Neural crest cell (in vitro differentiated cells): ENCODE data around the gene CHRNA1. TPM values are rescaled to one million over a fixed set of nuclear protein-coding genes. Genes with fewer than 3 reads are reported as not detected.

Experiments
- DNase-seq: peaks from one replicate; pipeline ENCODE4 v3.0.0; 2021; ENCODE audit warnings: low read depth, mixed read lengths, low spot score
- H3K27ac Mint-ChIP-seq: one replicate; pipeline ENCODE4 v1.8.0; 2021; ENCODE audit warnings: mild to moderate bottlenecking, mixed read lengths; ENCODE audit not compliant: unreplicated experiment
- H3K27me3 Mint-ChIP-seq: 2 replicates; pipeline ENCODE4 v1.8.0; 2021; ENCODE audit warnings: low read depth, mild to moderate bottlenecking, mixed read lengths
- H3K36me3 Mint-ChIP-seq: 2 replicates; pipeline ENCODE4 v1.8.0; 2021; ENCODE audit warnings: low read depth, mild to moderate bottlenecking, mixed read lengths
- H3K4me1 Mint-ChIP-seq: 2 replicates; pipeline ENCODE4 v1.8.0; 2021; ENCODE audit warnings: mixed read lengths
- H3K4me3 Mint-ChIP-seq: one replicate; pipeline ENCODE4 v1.8.0; 2021; ENCODE audit warnings: mild to moderate bottlenecking, mixed read lengths
- H3K9me3 Mint-ChIP-seq: 2 replicates; pipeline ENCODE4 v1.8.0; 2021; ENCODE audit warnings: mixed read lengths
- total RNA-seq: library from RNA; stranded (reverse); gene quantifications from 2 replicates; pipeline ENCODE4 v1.2.1, GENCODE V29; 2021
- TF ChIP-seq, protein P1 (sequence below): fragments of 200-600 bp; sonication (generic); conservative IDR thresholded peaks from 2 replicates; pipeline ENCODE4 v1.5.0; 2021; ENCODE audit warnings: antibody characterized with exemption, mild to moderate bottlenecking

Gene CHRNA1
- total RNA-seq, 1 donor from 2014 or later = not detected

DNA sequence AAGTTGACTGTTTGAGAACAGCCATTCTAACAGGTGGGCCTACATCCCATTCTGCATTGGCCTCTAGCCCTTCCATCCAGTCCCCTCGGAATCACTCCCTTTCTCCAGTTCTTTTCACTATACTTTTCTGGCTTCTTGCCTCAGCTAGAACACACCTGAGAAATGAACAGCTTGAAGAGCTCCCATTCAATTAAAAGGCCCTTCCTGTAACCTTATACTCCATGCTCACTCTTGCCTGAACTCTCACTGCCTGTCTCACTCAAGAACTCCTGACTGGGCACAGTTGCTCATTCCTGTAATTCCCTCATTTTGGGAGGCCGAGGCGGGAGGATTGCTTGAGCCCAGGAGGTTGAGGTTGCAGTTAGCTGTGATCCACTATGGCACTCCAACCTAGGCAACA lies 23.6 kb downstream of the CHRNA1 start:
- Mint-ChIP-seq H3K27me3 (no peaks in the 10 kb centered on the region), H3K9me3 (no peaks in the 10 kb centered on the region), H3K4me3 (no peak overlapping the region), H3K27ac (no peak overlapping the region), H3K4me1 (no peaks in the 10 kb centered on the region), H3K36me3 (no peaks in the 10 kb centered on the region)
- no peak for DNase-seq
- TF ChIP-seq, protein P1, sequence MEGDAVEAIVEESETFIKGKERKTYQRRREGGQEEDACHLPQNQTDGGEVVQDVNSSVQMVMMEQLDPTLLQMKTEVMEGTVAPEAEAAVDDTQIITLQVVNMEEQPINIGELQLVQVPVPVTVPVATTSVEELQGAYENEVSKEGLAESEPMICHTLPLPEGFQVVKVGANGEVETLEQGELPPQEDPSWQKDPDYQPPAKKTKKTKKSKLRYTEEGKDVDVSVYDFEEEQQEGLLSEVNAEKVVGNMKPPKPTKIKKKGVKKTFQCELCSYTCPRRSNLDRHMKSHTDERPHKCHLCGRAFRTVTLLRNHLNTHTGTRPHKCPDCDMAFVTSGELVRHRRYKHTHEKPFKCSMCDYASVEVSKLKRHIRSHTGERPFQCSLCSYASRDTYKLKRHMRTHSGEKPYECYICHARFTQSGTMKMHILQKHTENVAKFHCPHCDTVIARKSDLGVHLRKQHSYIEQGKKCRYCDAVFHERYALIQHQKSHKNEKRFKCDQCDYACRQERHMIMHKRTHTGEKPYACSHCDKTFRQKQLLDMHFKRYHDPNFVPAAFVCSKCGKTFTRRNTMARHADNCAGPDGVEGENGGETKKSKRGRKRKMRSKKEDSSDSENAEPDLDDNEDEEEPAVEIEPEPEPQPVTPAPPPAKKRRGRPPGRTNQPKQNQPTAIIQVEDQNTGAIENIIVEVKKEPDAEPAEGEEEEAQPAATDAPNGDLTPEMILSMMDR = no peak

DNA sequence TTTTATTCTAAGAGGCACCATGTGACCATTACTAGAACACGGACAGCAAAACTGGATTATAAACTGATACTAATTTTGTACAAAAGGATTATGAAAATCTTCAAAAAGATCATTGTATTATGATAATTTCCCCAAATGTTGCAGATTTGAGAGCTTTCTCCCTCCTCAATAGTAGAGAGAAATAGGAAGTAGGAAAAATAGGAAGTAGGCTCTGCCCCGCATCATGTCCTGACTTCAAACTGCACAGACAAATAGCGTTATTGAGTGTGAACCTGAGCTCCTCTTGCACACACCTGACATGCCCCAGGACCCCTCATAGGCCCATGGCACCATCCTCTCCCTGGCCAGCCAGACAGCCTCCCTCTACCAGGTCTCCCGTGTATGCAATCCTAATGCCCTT lies 25.4 kb downstream of the CHRNA1 start:
- no peak for DNase-seq
- no peaks in the 10 kb centered on the region for H3K9me3 Mint-ChIP-seq
- H3K36me3 Mint-ChIP-seq = no peaks in the 10 kb centered on the region
- no peak overlapping the region for H3K4me3 Mint-ChIP-seq
- H3K27ac Mint-ChIP-seq = no peak overlapping the region
- H3K27me3 Mint-ChIP-seq = peaks cover 2% of the 10 kb centered on the region
- no peaks in the 10 kb centered on the region for H3K4me1 Mint-ChIP-seq
- TF ChIP-seq, protein P1 = no peak

DNA sequence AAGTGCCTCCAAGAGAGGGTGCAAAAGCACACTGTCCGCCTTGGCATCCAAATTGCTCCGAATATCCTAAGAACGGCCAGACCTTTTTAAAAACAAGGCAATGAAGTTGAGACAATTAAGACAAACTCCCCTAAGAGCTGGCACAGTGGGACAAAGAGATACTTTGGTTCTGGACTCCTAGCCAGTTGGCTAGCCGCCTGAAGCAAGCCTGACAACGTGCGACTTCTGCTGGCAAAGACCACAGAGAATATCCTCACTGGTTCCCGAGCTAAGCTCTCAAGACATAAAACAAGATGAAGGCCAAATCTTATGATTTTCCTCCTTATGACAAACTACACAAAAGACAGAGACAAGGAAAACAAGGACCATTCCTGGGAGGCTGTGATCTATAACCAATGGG lies 32.7 kb downstream of the CHRNA1 start:
- H3K27ac Mint-ChIP-seq = no peak overlapping the region
- no peaks in the 10 kb centered on the region for H3K9me3 Mint-ChIP-seq
- TF ChIP-seq, protein P1 = no peak
- no peak overlapping the region for H3K4me3 Mint-ChIP-seq
- DNase-seq = no peak
- H3K27me3 Mint-ChIP-seq = peaks cover 3% of the 10 kb centered on the region
- H3K36me3 Mint-ChIP-seq = no peaks in the 10 kb centered on the region
- no peaks in the 10 kb centered on the region for H3K4me1 Mint-ChIP-seq

DNA sequence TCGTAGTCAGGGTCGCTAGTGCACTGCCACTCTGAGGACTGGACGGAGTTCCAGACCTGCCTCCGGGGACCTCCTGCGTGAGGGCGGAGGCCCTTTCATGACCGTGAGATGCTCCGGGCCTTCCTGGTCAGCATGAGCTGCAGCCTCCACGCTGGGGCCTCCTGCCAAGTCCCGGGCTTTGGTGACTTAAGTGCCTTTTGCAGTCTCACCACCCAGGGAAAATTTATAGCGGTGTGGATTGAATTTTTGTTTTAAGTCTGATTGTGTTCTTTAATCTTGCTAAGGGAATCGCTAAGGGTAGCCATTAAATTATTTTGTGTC lies 33.6 kb downstream of the CHRNA1 start:
- TF ChIP-seq, protein P1 = no peak
- H3K9me3 Mint-ChIP-seq = no peaks in the 10 kb centered on the region
- H3K4me3 Mint-ChIP-seq = no peak overlapping the region
- H3K27ac Mint-ChIP-seq = no peak overlapping the region
- no peak for DNase-seq
- no peaks in the 10 kb centered on the region for H3K4me1 Mint-ChIP-seq
- peaks cover 3% of the 10 kb centered on the region for H3K27me3 Mint-ChIP-seq
- H3K36me3 Mint-ChIP-seq = no peaks in the 10 kb centered on the region

DNA sequence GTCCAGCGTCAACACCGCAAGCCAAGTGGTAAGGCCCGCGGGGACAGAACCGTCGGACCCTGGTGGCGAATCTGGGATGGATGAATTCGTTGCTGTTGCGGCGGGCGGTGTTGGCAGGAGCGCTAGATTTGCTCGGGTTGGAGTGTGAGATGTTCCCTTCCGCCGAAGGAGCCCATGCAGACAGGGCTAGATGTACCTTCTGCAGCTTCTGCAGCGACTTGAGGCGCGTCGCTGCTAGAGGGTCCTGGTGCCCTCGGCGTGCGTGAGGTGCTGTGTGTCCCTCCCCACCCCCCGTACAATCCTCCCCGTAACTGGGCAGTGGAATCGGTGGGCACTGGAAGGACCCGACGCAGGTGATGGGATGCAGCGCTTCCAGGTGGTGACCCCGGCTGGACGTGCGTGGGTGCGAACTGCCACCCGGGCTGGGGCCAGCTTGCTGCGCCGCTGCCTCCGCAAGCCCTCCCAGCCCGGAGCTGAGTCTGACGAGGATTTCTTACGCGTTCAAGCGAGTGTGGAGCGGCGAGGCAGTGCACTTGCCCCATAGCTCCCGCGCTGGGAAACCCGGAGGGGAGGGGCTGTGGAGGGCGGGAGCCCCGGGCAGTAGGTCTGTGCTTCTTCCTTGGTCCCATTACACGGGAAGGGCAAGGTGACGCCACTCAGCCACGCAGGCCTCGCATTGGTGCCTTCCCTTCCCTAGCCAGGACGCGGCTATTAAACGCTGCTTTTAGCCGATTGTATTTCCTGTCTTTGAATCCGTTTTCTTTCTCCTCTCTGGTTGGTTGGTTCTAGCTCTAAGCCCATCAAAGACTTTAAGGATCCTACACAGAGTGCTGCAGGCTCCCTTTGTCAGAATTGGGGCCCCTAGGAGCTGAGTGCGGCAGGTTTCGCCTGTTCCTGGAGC lies 34.2 kb downstream of the CHRNA1 start:
- Mint-ChIP-seq H3K27ac (peak overlapping the region; percentile 25), H3K27me3 (peaks cover 3% of the 10 kb centered on the region), H3K4me3 (no peak overlapping the region), H3K9me3 (no peaks in the 10 kb centered on the region), H3K36me3 (no peaks in the 10 kb centered on the region), H3K4me1 (no peaks in the 10 kb centered on the region)
- TF ChIP-seq, protein P1 = no peak
- no peak for DNase-seq
